HG03159 (cell line): ENCODE measurements around the gene RACGAP1.

ENCODE experiments used
- ATAC-seq: cut with Tn5 transposase; IDR thresholded peaks from one replicate; pipeline ENCODE4 v1.9.1; 2021; ENCODE audit warnings: mild to moderate bottlenecking, moderate library complexity; ENCODE audit not compliant: unreplicated experiment

RACGAP1 gene

DNA sequence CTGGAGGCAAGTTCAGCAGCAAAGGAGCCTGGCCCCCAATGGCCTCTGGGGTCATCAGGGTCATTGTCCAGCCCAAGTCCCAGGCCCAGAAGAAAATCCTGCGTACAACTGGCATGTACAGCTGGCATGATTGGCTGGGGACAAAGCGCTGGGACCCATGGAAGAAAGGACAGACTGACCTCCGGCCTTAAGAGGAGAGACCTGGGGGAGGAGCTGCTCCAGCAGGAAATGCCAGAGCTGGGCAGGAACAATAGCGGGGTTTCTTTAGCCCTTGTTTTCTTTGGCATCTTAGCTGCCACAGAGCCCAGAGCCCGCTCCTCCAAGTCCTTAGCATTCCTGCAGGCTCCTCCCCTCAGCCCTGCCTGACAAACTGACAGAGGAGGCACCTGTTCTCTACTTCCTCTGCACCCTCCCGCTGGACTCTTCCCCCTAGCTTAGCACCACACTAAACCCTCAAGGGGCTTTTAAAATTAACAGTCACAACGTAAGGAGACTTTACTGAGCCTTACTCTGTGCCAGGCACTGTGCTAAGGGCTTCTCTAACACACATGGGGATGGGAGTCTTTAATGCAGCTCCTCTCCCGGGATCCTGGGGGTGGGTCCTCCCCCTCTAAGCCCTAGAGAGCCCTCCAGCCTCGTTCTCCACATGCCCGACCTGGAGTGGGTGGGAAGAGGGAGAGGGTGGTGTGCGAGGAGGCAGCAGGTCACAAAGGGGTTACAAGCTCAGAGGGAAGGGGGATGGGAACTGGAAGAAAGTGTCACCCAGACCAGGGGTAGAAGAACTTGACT lies 65.4 kb downstream of the RACGAP1 start:
- ATAC-seq = no peak

DNA sequence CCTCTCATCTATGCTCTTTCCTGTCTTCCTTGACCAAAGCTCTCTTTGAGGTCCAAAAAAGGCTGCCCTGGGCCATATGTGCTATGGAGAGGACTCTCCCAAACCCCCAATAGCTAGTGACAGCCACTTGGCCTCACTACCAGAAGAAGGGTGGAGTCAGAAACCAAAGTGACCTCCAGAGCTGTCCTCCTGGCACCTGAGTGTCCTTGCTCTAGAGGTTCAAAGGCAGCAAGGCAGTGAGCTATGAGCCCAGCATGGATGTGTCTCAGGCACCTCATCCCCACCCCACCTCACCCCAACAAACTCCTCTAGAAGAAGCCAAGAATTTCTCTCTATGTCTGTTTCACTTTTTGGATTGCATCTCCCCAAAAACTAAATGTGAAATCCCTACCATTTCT lies 67.7 kb downstream of the RACGAP1 start:
- ATAC-seq = no peak

DNA sequence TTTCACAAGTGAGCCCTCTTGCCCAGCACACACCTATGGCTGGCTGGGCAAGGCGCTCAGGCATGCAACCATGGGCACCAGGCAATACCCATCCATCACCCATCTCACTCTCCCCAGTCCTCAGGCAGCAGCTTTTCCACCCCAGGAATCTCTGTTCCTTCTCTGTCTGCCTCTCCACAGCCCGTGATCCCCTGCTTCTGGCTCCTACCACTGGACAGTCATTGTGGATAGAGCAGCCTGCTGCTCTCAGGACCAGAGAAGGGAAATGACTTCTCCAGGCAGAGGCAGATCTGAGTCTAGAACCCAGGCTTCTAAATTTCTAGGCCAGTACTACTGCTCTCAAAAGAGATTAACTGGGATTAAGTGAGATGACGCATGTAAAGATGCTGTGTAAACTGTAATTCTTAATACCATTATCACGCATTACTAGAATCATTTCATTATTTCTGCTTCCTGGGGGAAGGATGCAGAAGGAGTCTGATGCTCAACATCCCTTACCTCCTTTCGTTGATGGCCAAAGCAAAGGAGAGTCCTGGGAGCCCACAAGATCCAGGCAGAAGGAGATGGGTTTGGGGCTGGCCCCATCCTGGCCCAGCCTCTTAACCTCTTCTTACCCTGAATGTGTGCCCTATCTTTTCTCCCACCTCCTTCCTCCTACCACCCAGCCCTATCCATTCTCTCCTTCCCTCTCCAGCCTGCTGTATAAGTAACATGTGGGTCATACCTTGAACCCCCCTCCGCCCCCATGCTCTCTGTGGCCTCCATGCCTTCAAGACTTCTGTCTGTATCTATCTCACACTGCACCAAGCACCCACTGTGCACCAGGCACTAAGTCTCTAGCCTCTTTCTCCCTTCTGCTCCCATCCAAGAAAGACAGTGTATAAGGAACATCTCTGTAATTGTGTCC lies 68.4 kb downstream of the RACGAP1 start:
- no peak for ATAC-seq

DNA sequence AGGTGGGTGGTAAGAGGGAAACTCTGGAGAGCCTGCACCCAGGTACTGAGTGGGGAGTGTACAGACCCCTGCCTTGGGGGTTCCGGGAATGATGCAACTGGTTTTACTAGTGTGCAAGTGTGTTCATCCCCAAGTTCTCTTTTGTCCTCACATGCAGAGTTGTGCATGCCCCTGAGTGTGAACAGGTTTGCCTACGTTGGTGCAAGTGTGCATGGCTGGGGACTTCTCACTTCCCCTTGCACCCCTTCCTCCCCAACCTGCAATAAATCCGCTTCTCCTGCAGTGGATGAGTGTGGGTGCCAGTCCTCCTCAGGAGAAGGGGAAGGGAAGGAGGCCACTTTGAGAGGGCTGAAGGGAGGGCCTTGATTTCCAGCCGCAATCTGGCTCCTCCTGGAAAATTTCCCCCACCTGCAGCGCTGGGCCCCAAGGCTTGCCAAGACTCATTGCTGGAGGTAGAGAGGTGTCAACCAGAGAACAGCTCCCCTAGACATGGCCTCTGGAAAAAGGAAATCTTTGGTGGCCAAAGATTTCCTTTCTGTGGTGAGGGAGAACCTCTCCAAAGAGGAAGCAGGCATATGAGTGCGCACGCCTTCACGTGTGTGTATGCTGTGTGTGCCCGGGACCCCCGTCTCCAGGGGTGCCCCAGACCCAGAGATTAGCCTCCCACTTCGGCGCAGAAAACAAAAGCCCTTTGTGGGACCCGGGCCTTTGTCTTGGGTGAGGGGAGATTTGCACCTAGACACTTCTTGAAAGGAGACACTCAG lies 69.2 kb downstream of the RACGAP1 start:
- ATAC-seq = no peak

DNA sequence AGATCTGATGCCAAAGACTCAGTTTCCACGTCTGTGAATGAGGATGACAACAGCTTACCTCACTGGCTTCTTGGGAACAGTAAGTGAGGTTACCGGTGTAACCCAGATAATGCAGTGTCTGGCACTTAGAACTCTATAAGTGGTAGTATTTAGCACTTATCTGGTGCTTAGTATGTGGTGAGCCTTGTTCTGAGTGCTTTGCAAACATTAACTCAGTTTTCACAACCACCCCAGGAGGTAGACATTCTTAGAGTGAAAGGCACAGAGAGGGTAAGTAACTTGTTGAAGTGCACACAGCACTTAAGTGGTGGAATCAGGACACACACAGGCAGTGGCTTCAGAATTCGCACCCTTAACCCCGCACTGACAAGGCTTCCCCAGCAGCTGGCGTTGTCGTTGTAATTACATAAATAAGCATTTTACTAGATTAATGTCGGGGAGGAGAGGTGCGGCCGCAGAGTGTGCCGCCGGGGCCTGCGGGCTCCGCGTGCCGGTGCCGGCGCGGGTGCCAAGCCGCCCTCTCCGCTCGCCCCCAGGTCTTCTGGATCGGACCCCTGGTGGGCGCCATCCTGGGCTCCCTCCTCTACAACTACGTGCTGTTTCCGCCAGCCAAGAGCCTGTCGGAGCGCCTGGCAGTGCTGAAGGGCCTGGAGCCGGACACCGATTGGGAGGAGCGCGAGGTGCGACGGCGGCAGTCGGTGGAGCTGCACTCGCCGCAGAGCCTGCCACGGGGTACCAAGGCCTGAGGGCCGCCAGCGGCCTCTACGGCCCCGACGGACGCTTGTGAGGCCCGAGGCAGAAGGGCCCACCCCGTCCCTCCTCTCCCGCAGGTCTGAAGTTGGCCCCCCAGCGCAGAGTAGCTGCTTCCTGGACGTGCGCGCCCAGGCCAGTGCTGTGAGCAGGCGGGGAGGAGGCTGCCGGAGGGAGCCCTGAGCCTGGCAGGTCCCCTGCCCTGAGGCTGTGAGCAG lies 70.1 kb downstream of the RACGAP1 start:
- ATAC-seq = no peak

DNA sequence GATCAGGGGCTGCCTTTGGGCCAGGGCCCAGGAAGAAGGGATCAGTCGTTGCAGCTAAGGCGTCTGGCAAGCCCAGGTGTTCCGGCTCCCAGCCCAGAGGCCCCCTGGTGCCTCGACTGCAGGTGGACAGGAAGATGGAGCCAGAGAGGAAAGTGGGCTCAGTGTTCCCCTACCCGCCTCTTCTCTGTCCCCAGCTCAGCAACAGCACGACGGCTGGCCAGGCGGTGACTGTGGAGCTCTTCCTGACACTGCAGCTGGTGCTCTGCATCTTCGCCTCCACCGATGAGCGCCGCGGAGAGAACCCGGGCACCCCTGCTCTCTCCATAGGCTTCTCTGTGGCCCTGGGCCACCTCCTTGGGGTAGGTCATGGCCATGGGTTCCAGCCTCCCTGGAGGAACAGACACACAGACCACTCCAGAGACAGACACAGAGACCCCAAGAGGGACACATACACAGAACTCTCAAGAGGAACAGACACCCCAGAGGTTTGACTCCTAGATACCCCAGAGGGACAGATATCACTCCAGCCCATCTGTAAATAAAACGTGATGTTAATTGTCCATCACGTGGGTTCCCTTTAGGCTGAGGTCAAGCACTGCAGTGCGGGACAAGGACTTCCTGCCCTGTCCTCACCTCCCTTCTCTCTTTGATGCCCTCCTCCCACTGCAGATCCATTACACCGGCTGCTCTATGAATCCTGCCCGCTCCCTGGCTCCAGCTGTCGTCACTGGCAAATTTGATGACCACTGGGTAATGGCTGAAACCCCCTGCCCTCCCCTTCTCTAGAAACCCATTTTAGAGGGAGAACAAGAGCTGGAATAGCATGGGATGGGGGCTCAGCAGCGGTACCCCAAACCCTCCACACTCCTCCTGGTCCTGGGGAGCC lies 71.1 kb downstream of the RACGAP1 start:
- no peak for ATAC-seq

DNA sequence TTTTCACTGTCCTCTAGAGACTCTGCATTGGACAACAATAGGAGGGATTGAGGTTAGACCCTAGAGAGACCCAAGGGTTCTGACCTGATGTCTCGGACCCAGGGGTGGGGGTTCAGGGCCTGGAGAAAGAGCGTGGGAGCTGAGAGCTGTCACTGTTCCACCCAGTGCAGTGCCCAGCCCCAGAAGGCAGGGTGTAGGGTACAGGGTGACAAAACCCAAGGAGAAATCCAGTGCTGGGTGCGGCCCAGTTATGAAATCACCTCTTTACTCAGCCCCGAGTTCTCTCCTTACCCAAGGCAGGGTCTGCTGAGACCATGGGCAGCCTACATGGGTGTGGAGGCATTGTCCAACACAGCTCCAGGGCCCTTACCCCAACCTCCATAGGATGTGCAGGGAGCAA lies 72.1 kb downstream of the RACGAP1 start:
- no peak for ATAC-seq

DNA sequence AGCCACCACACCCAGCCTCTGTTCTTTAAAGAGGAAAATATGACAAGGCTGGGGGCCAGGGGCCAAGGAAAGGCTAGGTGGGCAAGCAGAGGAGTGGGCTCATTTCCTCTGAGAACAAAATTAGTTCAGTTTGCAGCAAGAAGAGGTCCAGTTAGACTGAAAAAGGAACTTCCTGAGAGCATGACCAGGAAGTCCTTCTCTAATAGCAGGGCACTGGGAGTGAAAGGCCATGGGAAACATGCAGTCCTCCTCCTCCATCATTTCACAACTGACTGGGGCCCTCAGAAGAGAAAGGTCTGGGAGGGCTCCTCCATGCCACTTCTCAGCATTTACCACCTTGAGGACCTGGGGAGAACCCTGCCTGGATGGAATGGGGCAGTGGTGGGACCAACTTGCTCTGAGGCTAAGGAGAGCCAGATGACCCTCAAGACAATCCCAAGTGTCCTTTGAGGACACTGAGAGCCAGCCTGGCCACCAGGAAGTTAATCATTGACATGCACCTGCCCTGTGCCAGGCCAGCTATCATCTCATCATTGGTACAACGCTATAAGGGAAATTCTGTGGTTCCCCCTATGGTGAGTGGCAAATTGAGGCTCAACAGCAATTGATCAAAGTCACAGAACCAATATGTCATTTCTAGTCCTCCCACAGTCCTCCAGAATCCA lies 72.8 kb downstream of the RACGAP1 start:
- ATAC-seq = no peak

DNA sequence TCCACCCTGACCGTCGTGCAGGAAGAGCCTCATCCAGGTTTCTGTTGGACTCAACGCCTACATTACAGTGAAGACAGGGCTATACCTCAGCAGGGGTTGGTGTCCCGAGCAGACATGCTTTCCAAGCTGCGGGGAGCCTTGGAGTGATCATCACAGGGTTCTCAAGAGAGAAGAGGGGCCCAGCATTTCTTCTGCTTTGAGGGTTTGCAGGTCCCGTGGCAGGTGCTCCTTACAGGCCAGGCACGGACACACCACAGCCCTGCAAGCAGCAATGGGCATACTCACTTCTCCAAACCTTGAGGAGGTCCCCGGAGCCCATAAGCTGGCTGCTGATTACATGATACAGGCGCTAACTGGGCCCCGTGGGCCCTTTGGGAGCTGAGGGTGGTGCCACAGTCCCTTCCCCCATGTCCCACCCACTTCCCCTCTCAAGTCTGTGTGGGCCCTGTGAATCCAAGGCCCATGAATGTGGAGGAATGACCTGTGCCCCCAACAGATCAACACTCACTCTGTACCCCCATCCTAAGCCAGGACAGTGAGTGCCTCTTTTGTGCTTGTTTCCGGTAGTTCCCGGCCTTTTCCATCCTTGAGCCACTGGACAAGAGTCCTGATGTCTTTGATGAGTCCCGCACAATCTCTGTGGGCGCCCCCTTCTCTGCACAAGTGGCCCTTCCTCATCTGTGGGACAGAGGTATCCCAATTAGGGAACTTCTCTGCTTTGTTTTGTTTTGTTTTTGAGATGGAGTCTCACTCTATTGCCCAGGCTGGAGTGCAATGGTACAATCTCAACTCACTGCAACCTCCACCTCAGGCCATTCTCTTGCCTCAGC lies 73.7 kb downstream of the RACGAP1 start:
- no peak for ATAC-seq

DNA sequence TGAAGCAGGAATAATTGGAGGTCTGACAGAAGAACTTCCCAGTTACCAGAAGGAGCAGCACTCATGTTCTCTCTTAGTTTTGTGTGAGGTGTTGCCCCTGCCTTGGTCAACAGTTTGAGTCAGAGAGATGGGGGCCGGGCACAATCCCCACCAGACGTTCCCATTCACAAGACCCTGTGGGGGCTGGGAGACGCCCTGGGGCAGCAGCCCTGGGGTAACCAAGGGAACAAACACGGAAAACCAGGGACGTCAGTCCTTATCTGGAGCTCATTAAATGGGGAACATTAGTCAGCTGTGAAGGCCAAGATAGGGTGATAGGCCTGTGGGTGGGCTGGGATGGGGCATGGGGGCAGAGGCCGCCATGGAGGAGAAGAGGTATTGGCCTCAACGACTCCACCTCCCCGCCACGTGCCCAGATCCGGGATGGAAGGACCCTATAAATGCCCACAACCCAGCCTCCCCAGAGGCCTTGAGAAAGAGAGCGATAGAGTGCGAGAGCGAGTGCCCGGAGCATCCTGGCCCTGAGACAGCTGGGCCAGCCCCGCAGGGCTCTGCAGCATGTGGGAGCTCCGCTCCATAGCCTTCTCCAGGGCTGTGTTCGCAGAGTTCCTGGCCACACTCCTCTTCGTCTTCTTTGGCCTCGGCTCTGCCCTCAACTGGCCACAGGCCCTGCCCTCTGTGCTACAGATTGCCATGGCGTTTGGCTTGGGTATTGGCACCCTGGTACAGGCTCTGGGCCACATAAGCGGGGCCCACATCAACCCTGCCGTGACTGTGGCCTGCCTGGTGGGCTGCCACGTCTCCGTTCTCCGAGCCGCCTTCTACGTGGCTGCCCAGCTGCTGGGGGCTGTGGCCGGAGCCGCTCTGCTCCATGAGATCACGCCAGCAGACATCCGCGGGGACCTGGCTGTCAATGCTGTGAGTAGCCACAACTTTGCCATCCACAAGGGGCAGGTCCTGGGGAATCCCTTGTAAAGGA lies 74.7 kb downstream of the RACGAP1 start, which contains the start of gene AQP2:
TSS of gene AQP2 (plus strand) at position 465 of the 979 bp plus-strand sequence. CDS start at position 559, 94 bp downstream.
- ATAC-seq = no peak

DNA sequence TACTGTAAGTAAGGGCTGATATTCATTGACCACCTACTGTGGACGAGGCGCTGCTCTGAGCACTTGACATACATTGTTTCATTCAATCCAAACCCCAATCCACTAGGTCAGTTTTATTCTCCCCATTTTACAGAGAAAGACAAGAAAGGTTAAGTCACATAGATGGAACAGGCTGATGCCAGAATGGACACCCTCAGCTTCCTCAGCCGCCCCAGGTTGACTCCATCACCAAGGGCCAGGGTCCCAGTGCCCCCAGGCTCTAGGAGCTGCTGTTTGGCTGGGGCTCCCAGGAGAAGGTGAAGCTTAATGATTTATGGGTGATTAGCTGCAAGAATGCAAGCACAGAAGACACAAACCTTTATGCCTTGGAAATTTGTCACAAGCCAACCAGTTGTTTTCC lies 75.4 kb downstream of the RACGAP1 start:
- ATAC-seq = no peak

DNA sequence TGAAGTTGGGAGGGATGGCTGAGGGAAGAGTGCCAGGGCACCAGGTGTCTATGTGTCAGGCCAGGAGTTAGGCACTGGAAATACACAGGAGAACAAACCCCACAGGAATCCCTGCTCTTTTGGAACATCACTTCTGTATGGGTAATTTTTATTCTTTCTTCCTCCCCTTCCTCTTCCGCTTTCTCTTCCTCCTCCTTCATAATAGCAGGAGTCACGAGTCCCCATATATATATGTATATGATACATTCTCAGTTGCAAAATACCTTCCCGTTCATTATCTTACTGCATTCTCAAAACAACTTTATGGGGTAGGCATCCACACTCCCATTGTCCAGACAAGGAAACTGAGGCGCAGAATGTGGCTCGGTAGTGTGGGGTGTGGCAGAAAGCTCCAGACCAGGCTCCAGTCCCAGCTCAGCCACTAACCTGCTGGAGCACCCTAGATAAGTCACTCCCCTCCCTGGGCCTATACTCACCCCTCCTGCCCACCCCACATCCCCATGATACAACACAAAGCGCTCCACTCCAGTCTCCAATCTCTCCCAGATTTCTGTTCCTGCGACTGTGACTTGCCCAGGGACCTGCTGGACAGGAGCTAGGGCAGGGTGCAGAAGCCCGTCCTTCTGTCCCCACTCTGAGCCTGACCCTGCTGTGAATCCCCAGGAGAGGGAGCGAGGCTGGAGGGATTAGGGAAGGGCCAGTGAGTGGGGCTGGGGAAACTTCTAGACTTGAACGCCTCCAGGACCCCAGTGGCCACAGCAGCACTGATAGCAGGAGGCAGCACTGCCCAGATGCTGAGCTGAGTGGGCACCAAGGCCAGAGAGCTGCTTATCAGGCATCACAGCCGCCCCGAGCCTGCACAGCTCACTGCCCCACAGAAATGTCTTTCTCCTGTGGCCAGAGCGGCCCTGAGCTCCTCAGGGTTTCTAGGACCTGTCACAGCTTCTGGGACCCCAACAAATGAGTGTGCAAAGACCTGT lies 76.1 kb downstream of the RACGAP1 start:
- ATAC-seq = no peak

DNA sequence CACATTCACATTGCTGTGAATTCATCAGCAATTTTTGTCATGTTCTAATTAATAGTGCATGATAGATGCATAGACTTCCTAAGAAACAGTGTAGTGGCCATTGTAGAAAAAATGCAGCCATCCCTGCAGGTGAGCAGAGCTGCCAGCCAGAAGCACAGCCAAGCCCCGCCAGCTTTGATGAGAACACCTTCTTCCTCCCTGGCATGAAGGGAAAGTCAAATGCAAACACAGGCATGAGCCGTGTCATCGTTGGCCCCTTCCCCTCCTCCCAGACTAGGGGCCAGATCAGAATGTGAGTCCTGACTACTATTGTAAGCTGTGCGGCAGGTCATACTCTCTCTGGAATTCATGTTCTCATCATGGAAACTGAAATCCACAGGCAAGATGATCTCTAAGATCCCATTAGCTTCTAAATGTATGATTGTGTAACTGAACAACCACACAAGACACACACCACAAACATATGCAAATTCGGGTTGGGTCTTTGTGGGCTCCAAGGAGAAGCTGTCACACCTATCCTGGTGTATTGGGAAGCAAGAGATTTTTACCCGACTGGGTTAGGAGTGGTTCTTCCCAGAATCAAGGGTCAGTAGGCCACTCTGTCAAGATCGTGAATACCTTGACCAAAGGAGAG lies 77.6 kb downstream of the RACGAP1 start:
- no peak for ATAC-seq

DNA sequence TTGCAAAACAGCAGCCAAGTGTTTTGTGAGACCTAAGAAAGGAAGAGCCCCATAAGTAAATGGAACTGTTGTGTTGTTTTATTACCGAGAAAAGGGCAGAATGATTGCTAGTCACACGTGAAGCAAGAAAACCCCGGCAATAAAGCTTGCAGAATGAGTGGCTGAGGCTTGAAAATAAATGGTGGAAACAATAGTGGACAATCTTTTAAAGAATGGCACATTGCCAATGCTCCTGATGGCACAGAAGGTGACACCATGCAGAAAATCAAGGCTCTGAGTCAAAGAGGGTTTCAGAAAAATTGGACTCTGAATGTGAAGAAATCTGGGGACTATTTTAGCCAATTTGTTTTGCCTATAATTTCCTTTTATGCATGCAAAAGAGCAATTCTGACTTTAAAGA lies 78.8 kb downstream of the RACGAP1 start:
- ATAC-seq = no peak

DNA sequence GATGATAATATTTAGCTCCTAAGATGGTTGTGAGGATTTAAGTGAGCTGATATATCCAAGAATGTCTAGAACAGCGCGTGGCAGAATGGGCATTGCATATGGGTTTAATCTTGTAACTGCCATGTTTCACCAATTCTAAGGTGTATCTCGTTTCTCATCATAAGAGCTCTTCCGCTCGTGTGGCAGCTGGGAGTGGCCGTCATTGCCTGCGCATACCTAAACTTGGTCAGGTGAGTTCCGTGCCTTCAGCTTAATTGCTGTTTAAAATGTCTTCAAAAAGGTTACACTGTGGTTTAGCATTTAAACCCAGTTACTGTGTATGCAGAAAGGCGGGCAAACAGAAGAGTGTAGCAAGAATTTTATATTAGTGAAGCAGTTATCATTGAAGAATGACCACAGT lies 79.2 kb downstream of the RACGAP1 start:
- ATAC-seq = no peak
